NCI-H2196 (cell line): ENCODE results near the gene FIGLA.

Experiments
- DNase-seq: peaks from one replicate; lab custom pipeline; 2025; ENCODE audit not compliant: unreplicated experiment; lab: John Stamatoyannopoulos, UW

FIGLA gene

DNA sequence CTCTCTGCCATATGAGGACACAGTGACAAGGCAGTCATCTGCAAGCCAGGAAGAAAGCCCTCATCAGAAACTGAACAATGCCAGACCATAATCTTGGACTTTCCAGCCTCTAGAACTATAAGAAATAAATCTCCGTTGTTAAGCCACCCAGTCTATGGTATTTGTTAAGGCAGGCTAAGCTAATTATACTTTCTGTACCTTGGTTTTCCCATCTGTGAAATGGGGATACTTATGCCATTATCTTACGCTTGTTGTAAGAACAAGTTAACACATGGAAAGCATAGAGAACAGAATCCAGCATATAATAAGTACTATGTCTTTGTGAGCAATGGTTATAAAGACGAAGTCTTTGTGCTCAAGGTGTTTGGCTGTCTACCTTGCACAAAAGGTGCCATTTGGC is 14.2 kb downstream of the FIGLA start:
- DNase-seq: no peak

GRCh38 chr2:70775141-70775540 is 15.3 kb downstream of the FIGLA start:
- DNase-seq: no peak

DNA sequence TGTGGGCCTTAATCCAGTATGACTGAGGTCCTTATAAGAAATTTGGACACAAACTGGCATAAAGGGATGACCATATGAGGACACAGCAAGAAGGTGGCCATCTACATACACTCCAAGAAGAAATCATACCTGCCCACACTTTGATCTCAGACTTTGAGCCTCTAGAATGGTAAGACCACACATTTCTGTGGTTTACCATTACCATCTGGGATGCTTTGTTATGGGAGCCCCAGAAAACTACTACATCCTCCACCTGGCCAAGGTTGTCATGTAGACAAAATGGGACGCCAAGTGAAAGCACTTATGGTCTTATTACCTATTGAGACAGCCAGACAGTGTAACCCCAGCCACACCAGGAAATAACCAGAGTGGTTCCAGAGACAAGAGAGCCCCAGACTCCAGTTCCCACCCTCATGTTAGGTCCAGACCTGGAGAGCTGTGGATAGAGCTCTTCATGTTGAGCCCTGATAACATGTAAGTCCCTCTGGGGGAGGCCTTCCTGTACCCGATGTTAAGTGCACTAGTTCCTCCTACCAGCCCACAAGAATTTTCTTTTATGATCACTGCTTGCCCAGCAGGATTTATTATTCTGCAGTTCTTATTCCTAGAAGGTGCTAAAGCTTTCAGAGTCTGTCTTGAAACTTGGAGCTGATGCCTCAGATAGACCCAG is 17.8 kb downstream of the FIGLA start:
- no peak for DNase-seq

DNA sequence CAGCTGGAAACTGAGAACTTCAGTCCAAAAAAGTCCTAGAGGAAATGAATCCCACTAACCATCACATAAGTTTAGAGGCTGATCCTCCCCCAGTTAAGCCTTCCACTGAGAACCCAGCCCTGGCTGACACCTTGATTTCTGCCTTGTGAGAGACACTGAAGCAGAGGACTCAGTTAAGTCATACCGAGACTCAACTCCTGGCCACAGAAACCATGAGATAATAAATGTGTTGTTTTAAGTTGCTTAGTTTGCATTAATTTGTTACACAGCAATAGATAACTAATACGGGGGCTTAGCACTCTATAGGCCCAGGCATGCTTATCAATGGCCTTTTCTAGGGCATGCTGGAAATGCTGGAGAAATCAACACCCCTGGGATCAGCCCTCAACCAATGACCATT is 19.0 kb downstream of the FIGLA start:
- DNase-seq: no peak

GRCh38 chr2:70769450-70769849 is 21.0 kb downstream of the FIGLA start:
- no peak for DNase-seq

DNA sequence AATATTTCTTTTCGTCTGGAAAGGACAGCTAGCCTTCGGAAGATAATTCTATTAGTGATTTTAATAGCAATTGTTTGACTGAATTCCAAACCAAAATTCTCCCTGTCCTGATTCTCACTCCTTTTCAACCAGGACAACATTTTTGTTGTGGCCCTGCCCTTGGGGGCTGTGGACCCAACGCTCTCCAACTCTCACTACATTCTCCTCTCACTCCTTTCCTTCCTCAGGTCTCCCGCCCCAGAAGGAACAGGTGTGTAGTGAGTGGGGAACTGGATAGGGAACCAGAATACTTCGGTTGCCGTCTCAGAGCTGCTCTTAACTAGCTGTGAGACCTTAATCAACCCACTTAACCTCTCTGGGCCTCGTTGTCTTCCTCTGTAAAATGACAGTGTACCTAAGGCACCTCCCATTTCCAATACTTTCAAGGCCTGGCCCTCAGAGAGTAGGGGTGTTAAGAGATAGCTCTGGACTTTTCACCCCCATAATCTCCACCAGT is 21.8 kb downstream of the FIGLA start:
- no peak for DNase-seq

GRCh38 chr2:70767699-70768589 is 22.5 kb downstream of the FIGLA start, which contains the start of gene ADD2:
TSS of gene ADD2 (minus strand) at chr2:70768200. CDS start at chr2:70706408, 61,792 bp downstream.
- peak; percentile 30 for DNase-seq

GRCh38 chr2:70767079-70767698 is 23.3 kb downstream of the FIGLA start:
- DNase-seq: peak; percentile 8

DNA sequence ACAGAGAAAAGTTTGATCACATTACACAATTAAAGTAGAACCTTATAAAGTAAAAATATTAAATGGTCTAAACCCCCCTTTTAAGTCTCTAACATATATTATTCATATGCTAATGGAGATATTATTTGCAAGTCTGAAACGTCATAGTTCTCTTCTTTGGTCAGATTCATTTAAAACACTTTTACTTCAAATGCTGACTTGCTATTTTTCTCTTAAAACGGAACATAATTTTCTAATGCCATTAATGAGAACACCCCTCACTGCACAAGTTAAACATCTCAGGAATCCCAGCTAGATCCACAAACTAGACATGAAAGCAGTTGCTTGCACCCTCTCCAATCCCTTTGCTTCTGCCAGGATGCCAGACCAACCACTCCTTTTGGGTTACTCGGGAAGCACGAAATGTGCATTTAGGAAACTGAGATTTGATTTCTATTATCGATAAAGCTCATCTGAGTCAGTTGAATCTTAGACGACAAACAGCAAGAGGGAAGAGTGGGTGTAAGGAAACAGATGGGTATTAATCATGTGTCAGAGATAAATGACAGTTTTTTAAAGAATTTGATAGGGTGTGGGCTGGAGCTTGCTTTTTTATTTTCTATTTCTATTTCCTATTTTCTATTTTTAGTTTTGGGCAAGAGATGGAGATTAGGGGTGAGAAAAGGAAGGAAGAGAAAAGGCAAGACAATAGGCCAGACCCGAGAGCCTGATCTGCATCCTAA is 23.9 kb downstream of the FIGLA start:
- no peak for DNase-seq

GRCh38 chr2:70765507-70765906 is 24.9 kb downstream of the FIGLA start:
- DNase-seq: no peak

DNA sequence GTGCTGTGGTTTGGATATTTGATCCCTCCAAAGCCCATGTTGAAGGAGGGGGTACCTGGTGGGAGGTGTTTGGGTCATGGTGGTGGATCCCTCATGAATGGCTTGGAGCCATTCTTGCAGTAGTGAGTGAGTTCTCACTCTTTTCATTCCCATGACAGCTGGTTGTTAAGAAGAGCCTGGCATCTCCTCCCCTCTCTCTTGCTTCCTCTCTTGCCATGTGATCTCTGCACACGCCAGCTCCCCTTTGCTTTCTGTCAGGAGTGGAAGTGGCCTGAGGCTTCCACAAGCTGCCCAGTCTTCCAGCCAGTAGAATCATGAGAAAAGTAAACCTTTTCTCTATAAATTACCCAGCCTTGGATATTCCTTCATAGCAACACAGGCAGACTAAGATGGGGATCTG is 31.0 kb downstream of the FIGLA start:
- no peak for DNase-seq

DNA sequence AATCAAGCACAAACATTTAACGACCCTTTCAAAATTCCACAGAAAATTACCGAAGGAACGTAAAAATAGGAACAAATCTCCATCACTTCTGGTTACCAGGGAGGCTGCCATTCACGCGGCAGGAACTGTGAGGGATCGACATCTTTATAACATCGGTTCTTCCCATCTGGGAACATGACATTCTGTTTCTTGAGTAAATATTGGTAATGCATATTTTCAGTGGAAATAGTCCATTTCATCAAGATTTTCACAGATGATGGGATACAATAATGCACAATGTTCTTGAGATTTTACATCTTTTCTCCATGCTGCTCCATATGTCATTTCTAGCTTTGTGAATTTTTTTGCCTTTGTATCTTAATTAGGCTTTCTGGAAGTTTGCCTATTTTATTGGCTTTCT is 32.5 kb downstream of the FIGLA start:
- no peak for DNase-seq

DNA sequence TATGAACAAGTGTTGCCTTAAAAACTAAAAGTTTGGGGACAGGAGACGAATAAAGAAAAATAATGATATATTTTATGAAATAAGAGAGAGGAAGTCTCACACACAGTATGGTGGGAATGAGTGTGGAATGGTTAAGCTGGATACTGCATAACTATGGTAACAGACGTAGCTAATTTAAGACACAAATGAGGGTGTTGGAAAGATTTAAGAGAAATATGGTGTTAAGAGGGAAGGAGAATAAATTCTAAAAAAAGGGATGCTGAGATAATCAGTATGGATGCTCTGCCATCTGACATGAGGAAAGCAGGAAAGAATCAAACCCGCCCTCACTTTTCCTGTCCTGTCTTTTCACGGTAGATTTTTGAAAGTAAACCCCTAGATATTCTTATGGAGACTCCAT is 33.1 kb downstream of the FIGLA start:
- no peak for DNase-seq

DNA sequence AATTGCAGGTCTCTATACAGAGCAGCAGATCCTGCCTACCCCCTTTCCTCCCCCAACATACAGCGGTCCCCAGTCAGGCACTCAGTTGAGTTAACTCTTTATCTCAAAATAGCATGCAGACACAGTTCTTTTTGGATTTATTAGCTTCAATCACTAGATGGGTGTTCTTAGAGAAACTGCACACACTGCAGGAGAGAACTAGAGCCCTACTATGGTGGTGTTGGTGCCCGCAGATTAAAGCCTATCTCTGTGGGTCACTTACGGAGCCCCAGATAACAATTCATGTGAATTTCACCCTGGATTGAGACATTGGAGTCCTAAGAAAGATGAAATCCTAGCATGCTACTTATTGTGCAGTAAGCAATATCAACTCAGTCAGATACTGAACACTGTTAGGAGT is 34.3 kb downstream of the FIGLA start:
- DNase-seq: no peak

DNA sequence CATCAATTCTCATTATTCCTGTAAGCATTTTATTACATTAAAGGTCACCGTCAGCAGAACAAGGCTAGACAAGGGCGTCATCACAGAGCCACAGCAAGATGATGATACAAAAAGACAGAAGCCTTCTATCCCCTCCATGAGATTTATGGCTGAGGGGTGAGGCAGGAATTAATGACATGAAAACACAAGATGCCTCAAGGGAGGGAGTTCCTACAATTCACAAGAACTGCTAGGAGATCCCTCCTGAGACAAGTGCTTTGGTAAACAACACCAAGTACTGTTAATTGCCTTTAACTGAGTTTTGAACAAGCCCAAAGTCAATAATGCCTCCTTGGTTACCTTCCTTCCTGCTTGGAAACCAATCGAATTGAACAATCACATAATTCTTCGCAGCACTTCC is 36.5 kb downstream of the FIGLA start:
- no peak for DNase-seq

- DNase-seq: no peak
Observed at GRCh38 chr2:70753031-70753430, 37.4 kb downstream of the FIGLA start.

DNA sequence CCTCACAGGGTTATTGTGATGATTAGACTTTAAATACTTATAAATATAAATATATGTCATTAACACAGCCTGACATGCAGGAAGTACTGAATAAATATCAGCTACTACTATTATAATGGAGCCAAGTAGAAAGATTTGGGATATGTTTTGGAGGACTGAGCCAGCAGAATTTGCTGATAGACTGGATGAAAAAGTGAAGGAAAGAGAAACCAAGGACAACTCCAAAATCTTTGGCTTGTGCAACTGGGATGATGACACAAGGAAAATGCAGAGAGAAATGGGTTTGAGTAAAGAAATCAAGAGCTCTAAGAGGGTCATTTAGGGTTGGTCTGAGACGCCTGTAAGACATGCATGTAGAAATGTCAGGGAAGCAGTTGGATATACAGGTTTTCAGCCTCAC is 38.0 kb downstream of the FIGLA start:
- no peak for DNase-seq

DNA sequence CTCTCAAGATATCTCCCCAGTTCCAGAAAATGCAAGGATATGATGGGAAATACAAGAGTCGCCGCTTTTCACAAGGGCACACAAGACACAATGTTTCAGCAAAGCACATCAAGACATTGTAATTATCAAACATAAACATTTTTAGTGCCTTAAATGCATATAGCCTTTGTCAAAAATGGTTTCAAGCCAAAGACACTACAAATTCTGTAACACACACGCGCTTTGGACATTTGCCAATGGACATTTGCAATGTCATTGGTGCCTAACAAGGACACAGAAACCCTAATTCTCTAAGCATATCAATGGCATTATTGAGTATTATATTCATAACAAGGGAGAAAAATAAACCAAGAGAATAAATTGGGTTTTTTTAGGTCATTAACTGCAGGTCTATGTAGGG is 38.6 kb downstream of the FIGLA start:
- no peak for DNase-seq

GRCh38 chr2:70750320-70750719 is 40.1 kb downstream of the FIGLA start:
- no peak for DNase-seq

DNA sequence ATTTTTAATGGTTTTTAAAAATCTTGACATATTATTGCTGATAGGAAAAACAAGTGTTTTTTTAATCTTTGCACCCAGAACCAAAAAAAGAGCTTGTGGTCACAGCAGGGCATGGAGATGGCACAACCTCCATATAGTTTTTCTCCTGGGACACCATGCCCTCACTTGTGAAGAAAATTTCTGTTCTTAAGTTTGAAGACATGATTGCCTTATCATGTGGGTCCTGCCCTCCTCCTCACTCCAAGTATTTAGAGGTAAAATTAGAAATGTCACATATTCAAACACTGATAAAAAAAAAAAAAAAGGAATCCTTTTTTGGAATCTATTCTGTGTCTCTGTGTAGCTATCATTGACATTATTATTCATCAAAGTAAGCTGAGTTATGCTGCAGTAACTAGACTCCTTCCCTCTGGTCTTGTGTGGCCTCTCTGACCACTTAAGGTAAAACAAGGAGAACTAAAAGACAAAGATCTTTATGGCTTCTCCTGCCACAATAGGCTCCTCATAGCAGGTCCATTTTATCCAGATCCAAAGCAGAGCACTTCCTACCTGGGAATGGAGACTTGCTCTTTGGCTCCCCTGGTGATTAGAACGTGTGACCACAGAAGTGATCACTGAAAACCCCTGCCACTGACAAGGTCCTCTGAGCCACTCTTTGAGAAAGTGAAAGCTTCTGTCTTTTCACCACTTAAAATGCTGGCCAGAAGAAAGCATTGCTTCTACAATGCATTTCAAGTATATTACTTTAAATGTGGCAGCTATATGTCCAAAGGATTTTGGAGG is 42.2 kb downstream of the FIGLA start:
- no peak for DNase-seq
